MM.1S (cell line): Measurements from ENCODE around the gene FNTB.
"Not testable (repeated sequence)": the region's sequence is repeated elsewhere in the genome, so short reads cannot be mapped to it uniquely, and the experiment has no call there.

Experiments used
- CTCF ChIP-seq: fragments of 300-600 bp; sonication (generic); IDR thresholded peaks from 2 replicates; pipeline ENCODE4 v1.5.1; 2016; ENCODE audit warnings: antibody characterized with exemption, low read length, mixed read lengths
- EZH2 ChIP-seq: fragments of 300-600 bp; sonication (generic); optimal IDR thresholded peaks from 2 replicates; pipeline ENCODE3; 2017; ENCODE audit warnings: low read depth, mild to moderate bottlenecking, antibody characterized with exemption, low read length, mixed read lengths
- EZH2phosphoT487 ChIP-seq: fragments of 300-600 bp; sonication (generic); IDR thresholded peaks from 2 replicates; pipeline ENCODE4 v1.6.1; 2018; ENCODE audit warnings: antibody characterized with exemption, low read length

GRCh38 chr14:65086686-65087085 is 100.0 kb downstream of the FNTB start:
- TF ChIP-seq CTCF, EZH2, EZH2phosphoT487: not testable (repeated sequence)
